ENCODE data around the gene ETV6. TPM values are rescaled to one million over a fixed set of nuclear protein-coding genes. Genes with fewer than 3 reads are reported as not detected.
A peak's percentile ranks its signal among the peaks of the same experiment; 100 is the strongest.

Gene ETV6
- total RNA-seq, 6 experiments from 2014 or later = 14.6 to 20.5 (median 16.6) TPM

DNA sequence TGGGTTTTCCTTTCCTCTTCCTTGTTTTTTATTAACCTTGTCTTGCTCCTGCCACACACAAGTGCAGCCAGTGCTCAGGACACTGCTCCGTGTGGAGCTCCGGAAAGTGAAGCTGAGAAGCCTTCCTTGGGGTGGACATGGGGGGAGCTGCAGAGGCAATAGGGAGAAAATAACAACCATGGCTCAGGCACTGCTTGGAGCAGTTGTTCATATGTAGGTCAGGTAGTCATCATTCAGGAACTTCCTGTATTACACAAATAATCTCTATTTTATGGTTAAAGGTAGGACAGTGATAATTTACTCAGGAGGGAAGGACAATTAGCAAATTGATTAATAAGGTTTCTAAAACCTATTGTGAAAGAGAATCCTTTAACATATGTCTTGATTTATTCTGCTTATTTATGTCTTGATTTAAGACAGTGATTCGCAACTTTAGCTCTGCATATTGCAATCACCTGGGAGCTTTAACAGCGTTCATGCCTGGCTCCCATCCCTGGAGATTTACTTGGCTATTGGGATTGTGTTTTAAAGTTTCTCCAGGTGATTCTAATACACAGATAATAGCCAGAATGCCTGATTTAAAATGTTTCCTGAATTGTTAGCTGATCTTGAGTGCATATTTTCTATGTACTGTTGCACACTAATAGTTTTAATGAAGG lies 92.1 kb downstream of the ETV6 start:
- H3K4me3 Mint-ChIP-seq = no peak overlapping the region

GRCh38 chr12:11743423-11744409 lies 94.2 kb downstream of the ETV6 start:
- Mint-ChIP-seq H3K4me1 (ENCODE audit: low read depth) (peaks cover 57% of the 10 kb centered on the region), H3K4me3 (no peak overlapping the region), H3K27ac (no peak overlapping the region), H3K27me3 (ENCODE audit: insufficient read depth) (no peaks in the 10 kb centered on the region), H3K36me3 (ENCODE audit: low read depth) (peaks cover 3% of the 10 kb centered on the region), H3K9me3 (no peaks in the 10 kb centered on the region)
- TF ChIP-seq, protein P1, sequence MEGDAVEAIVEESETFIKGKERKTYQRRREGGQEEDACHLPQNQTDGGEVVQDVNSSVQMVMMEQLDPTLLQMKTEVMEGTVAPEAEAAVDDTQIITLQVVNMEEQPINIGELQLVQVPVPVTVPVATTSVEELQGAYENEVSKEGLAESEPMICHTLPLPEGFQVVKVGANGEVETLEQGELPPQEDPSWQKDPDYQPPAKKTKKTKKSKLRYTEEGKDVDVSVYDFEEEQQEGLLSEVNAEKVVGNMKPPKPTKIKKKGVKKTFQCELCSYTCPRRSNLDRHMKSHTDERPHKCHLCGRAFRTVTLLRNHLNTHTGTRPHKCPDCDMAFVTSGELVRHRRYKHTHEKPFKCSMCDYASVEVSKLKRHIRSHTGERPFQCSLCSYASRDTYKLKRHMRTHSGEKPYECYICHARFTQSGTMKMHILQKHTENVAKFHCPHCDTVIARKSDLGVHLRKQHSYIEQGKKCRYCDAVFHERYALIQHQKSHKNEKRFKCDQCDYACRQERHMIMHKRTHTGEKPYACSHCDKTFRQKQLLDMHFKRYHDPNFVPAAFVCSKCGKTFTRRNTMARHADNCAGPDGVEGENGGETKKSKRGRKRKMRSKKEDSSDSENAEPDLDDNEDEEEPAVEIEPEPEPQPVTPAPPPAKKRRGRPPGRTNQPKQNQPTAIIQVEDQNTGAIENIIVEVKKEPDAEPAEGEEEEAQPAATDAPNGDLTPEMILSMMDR (IDR thresholded peaks at IDR 0.05) = no peak
- no peak for DNase-seq

More for the DNA sequence above, 92.1 kb downstream of the ETV6 start:
- TF ChIP-seq, protein P1 (IDR thresholded peaks at IDR 0.05) = no peak
- Mint-ChIP-seq H3K36me3 (ENCODE audit: low read depth) (peaks cover 6% of the 10 kb centered on the region), H3K4me1 (ENCODE audit: low read depth) (peaks cover 43% of the 10 kb centered on the region), H3K27me3 (ENCODE audit: insufficient read depth) (no peaks in the 10 kb centered on the region), H3K27ac (no peak overlapping the region), H3K9me3 (no peaks in the 10 kb centered on the region)
- no peak for DNase-seq

DNA sequence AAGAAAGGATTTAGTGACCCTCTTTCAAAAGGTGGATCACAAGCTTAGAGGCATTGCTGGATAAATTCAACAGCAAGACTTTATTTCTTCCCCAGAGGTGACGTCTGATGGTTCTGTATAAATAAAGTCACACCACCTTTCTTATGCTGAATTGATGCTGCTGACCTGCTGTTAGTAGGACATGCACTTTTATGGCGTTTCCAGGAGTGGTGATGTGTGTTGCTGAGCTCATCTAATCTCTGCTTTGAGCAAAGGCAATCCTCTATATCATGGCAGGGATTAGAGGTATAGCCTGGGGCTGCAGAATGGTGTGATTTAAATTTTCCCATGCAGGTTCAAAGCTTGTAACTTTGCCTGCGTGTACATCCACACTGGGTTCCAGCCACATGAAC lies 94.9 kb downstream of the ETV6 start:
- H3K4me3 Mint-ChIP-seq = no peak overlapping the region
- no peaks in the 10 kb centered on the region for H3K36me3 Mint-ChIP-seq (ENCODE audit: low read depth)
- TF ChIP-seq, protein P1 (IDR thresholded peaks at IDR 0.05) = no peak
- no peaks in the 10 kb centered on the region for H3K27me3 Mint-ChIP-seq (ENCODE audit: insufficient read depth)
- H3K9me3 Mint-ChIP-seq = no peaks in the 10 kb centered on the region
- peaks cover 57% of the 10 kb centered on the region for H3K4me1 Mint-ChIP-seq (ENCODE audit: low read depth)
- H3K27ac Mint-ChIP-seq = no peak overlapping the region
- DNase-seq = no peak

DNA sequence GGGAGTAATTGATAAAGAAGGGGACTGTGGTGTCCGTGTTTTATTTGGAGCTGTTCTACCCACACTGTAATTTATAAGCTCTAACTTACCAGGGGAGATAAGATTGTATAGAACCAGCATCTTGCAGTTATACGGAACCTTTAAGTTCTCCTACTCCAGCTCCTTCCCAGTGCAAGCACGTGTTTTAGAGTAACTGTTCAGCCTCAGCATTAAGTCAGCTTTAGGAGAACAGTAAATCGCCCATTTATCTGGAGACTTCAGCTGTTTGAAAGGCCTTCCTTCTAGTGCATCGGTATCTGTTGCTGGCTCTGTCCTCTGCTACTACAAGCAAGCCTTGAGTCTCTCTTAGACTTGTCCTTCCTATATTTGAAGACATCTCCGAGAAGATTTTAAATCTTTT lies 95.6 kb downstream of the ETV6 start:
- H3K27me3 Mint-ChIP-seq (ENCODE audit: insufficient read depth) = no peaks in the 10 kb centered on the region
- H3K4me3 Mint-ChIP-seq = no peak overlapping the region
- H3K9me3 Mint-ChIP-seq = no peaks in the 10 kb centered on the region
- H3K4me1 Mint-ChIP-seq (ENCODE audit: low read depth) = peaks cover 57% of the 10 kb centered on the region
- H3K27ac Mint-ChIP-seq = no peak overlapping the region
- DNase-seq = no peak
- no peaks in the 10 kb centered on the region for H3K36me3 Mint-ChIP-seq (ENCODE audit: low read depth)
- TF ChIP-seq, protein P1 (IDR thresholded peaks at IDR 0.05) = no peak

DNA sequence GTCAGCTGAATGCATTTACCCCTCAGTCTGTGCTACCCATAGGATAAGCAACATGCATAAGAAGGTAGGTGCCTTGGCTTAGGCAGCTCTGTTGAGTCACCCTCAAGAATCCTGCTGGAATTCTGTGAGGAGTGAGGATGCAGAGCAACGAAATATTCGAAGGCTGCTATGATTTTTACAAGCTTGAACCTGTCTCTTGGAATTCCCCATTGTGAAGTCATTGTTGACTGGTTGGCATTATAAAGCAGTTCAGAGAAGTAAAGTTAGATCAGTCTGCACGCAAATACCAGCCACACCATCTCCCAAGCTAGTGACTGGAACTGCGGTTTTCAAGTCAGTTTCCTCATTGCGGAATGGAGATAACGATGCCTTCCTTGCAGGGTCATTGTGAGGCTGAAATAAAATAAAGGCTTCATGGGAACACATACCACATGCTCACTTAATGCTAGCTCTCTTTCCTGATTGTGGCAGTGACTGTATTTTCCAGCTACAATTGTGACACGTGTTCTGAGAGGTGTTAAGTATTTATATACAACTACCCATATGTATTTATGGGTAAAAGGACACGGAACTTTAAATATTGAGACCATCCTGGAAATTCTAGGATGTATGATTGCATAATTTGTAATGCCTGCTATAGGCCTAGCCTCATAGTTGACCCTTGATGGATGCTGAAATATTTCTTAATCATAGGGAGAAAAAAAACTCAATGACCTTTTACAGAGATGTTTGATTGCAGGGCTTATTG lies 96.7 kb downstream of the ETV6 start:
- H3K27me3 Mint-ChIP-seq (ENCODE audit: insufficient read depth) = no peaks in the 10 kb centered on the region; the same call in 1 of the 2 replicates

More for the DNA sequence above, 96.7 kb downstream of the ETV6 start:
- no peaks in the 10 kb centered on the region for H3K9me3 Mint-ChIP-seq
- DNase-seq = peak; percentile 65
- H3K4me3 Mint-ChIP-seq = no peak overlapping the region
- H3K4me1 Mint-ChIP-seq (ENCODE audit: low read depth) = peaks cover 47% of the 10 kb centered on the region
- TF ChIP-seq, protein P1 (IDR thresholded peaks at IDR 0.05) = no peak
- no peaks in the 10 kb centered on the region for H3K36me3 Mint-ChIP-seq (ENCODE audit: low read depth)
- peak overlapping the region; percentile 68 for H3K27ac Mint-ChIP-seq

All from HFFc6 (cell line).